HG02642 (cell line): Measurements from ENCODE around the gene KRTAP1-1.
"Not testable (repeated sequence)": the region's sequence is repeated elsewhere in the genome, so short reads cannot be mapped to it uniquely, and the experiment has no call there.

Experiments
- ATAC-seq: cut with Tn5 transposase; IDR thresholded peaks from one replicate; pipeline ENCODE4 v1.9.1; 2021; ENCODE audit warnings: mild to moderate bottlenecking; ENCODE audit not compliant: unreplicated experiment, poor library complexity

Gene KRTAP1-1

GRCh38 chr17:41040783-41041571, at the start of gene KRTAP1-1:
Gene KRTAP1-1, minus strand, starts transcription at chr17:41041450. Its CDS starts 53 bp downstream, at chr17:41041397.
- ATAC-seq: not testable (repeated sequence)

GRCh38 chr17:41088760-41089352, 47.6 kb upstream of the KRTAP1-1 start:
- not testable (repeated sequence) for ATAC-seq

GRCh38 chr17:41084100-41084856, 43.0 kb upstream of the KRTAP1-1 start, which contains the start of gene KRTAP4-7:
Gene KRTAP4-7, plus strand, starts transcription at chr17:41084150. Its CDS starts 57 bp downstream, at chr17:41084207.
- ATAC-seq: not testable (repeated sequence)

GRCh38 chr17:41083427-41083826, 42.2 kb upstream of the KRTAP1-1 start:
- not testable (repeated sequence) for ATAC-seq

GRCh38 chr17:41082626-41083025, 41.4 kb upstream of the KRTAP1-1 start:
- no peak for ATAC-seq

- no peak for ATAC-seq
Measured at GRCh38 chr17:41076788-41077187, 35.5 kb upstream of the KRTAP1-1 start.

GRCh38 chr17:41073676-41074075, 32.4 kb upstream of the KRTAP1-1 start:
- ATAC-seq: no peak

- no peak for ATAC-seq
Measured at GRCh38 chr17:41071606-41072360, 30.5 kb upstream of the KRTAP1-1 start.

- ATAC-seq: no peak
Measured at GRCh38 chr17:41069031-41069430, 27.8 kb upstream of the KRTAP1-1 start.

- ATAC-seq: no peak
Measured at GRCh38 chr17:41067281-41067680, 26.0 kb upstream of the KRTAP1-1 start.

- ATAC-seq: no peak
Measured at GRCh38 chr17:41065829-41066624, 24.8 kb upstream of the KRTAP1-1 start, which contains the start of gene KRTAP2-4. Gene KRTAP2-4, minus strand, starts transcription at chr17:41065879. Its CDS starts 34 bp downstream, at chr17:41065845.

GRCh38 chr17:41065016-41065689, 23.9 kb upstream of the KRTAP1-1 start:
- ATAC-seq: not testable (repeated sequence)

- ATAC-seq: no peak
Measured at GRCh38 chr17:41064301-41064700, 23.1 kb upstream of the KRTAP1-1 start.

GRCh38 chr17:41063449-41063848, 22.2 kb upstream of the KRTAP1-1 start:
- no peak for ATAC-seq

- ATAC-seq: no peak
Measured at GRCh38 chr17:41061964-41062363, 20.7 kb upstream of the KRTAP1-1 start.

- no peak for ATAC-seq
Measured at GRCh38 chr17:41060052-41060604, 18.9 kb upstream of the KRTAP1-1 start, which contains the start of gene KRTAP2-3. Gene KRTAP2-3, minus strand, starts transcription at chr17:41060114. Its CDS starts 64 bp downstream, at chr17:41060050.

GRCh38 chr17:41059276-41060051, 18.2 kb upstream of the KRTAP1-1 start:
- ATAC-seq: not testable (repeated sequence)

GRCh38 chr17:41058741-41059140, 17.5 kb upstream of the KRTAP1-1 start:
- ATAC-seq: no peak
